Measurements from ENCODE around the gene MEGF6.

MEGF6 gene

GRCh38 chr1:3541465-3541864 lies 69.8 kb downstream of the MEGF6 start:
- H3K4me2 ChIP-seq (ENCODE audit: low read length) = no peak overlapping the region
- H3K79me2 ChIP-seq (ENCODE audit: control insufficient read depth, low read length) = no peaks in the 10 kb centered on the region
- H3K9me2 ChIP-seq (replicated peaks; ENCODE audit: control insufficient read depth, low read length) = no peaks in the 10 kb centered on the region
- H4K20me1 ChIP-seq (ENCODE audit: control insufficient read depth, insufficient read depth, low read depth, low read length) = no peaks in the 10 kb centered on the region
- no peaks in the 10 kb centered on the region for H3K9me3 ChIP-seq (ENCODE audit: control insufficient read depth, insufficient read depth, low read length)
- no peaks in the 10 kb centered on the region for H3F3A ChIP-seq (ENCODE audit: control insufficient read depth, insufficient read depth)
- H3K4me1 ChIP-seq (ENCODE audit: control insufficient read depth, low read length) = no peaks in the 10 kb centered on the region
- H3K4me3 ChIP-seq (ENCODE audit: low read length) = no peak overlapping the region
- H3K27me3 ChIP-seq (ENCODE audit: control insufficient read depth, low read length) = no peaks in the 10 kb centered on the region
- no peaks in the 10 kb centered on the region for H3K36me3 ChIP-seq (ENCODE audit: control insufficient read depth, low read length)
- no peak for TF ChIP-seq EZH2phosphoT487 (IDR thresholded peaks at IDR 0.05; ENCODE audit: borderline replicate concordance, low read length)
- TF ChIP-seq CTCF (IDR thresholded peaks at IDR 0.05; ENCODE audit: low read depth, low read length, poor library complexity, severe bottlenecking) = no peak
- H3K27ac ChIP-seq (ENCODE audit: low read depth, low read length) = no peak overlapping the region

GRCh38 chr1:3540876-3541275 lies 70.4 kb downstream of the MEGF6 start:
- Histone ChIP-seq H3K27me3 (ENCODE audit: control insufficient read depth, low read length) (no peaks in the 10 kb centered on the region), H3K9me2 (replicated peaks; ENCODE audit: control insufficient read depth, low read length) (no peaks in the 10 kb centered on the region), H3K79me2 (ENCODE audit: control insufficient read depth, low read length) (no peaks in the 10 kb centered on the region), H3K4me2 (ENCODE audit: low read length) (no peak overlapping the region), H3K4me1 (ENCODE audit: control insufficient read depth, low read length) (no peaks in the 10 kb centered on the region), H3K27ac (ENCODE audit: low read depth, low read length) (no peak overlapping the region), H3K9me3 (ENCODE audit: control insufficient read depth, insufficient read depth, low read length) (no peaks in the 10 kb centered on the region), H4K20me1 (ENCODE audit: control insufficient read depth, insufficient read depth, low read depth, low read length) (no peaks in the 10 kb centered on the region), H3K36me3 (ENCODE audit: control insufficient read depth, low read length) (no peaks in the 10 kb centered on the region), H3K4me3 (ENCODE audit: low read length) (no peak overlapping the region), H3F3A (ENCODE audit: control insufficient read depth, insufficient read depth) (no peaks in the 10 kb centered on the region)
- no peak for TF ChIP-seq CTCF (IDR thresholded peaks at IDR 0.05; ENCODE audit: low read depth, low read length, poor library complexity, severe bottlenecking)

GRCh38 chr1:3539707-3540425 lies 71.4 kb downstream of the MEGF6 start:
- no peaks in the 10 kb centered on the region for H3K79me2 ChIP-seq (ENCODE audit: control insufficient read depth, low read length)
- no peaks in the 10 kb centered on the region for H3K4me1 ChIP-seq (ENCODE audit: control insufficient read depth, low read length)
- no peaks in the 10 kb centered on the region for H3K9me3 ChIP-seq (ENCODE audit: control insufficient read depth, insufficient read depth, low read length)
- no peak overlapping the region for H3K4me2 ChIP-seq (ENCODE audit: low read length)
- no peaks in the 10 kb centered on the region for H3K9me2 ChIP-seq (replicated peaks; ENCODE audit: control insufficient read depth, low read length)
- H3K27me3 ChIP-seq (ENCODE audit: control insufficient read depth, low read length) = no peaks in the 10 kb centered on the region
- no peaks in the 10 kb centered on the region for H4K20me1 ChIP-seq (ENCODE audit: control insufficient read depth, insufficient read depth, low read depth, low read length)
- no peak for TF ChIP-seq CTCF (IDR thresholded peaks at IDR 0.05; ENCODE audit: low read depth, low read length, poor library complexity, severe bottlenecking)
- no peak for TF ChIP-seq EZH2phosphoT487 (IDR thresholded peaks at IDR 0.05; ENCODE audit: borderline replicate concordance, low read length)
- H3K36me3 ChIP-seq (ENCODE audit: control insufficient read depth, low read length) = no peaks in the 10 kb centered on the region
- no peaks in the 10 kb centered on the region for H3F3A ChIP-seq (ENCODE audit: control insufficient read depth, insufficient read depth)
- H3K27ac ChIP-seq (ENCODE audit: low read depth, low read length) = no peak overlapping the region
- H3K4me3 ChIP-seq (ENCODE audit: low read length) = no peak overlapping the region
